IMR-90 (cell line): ENCODE data around the gene BCL2. TPM values are rescaled to one million over a fixed set of nuclear protein-coding genes. Genes with fewer than 3 reads are reported as not detected.

Experiments used
- ATAC-seq: fragments of 200-7000 bp; cut with Tn5 transposase; 2 replicates; pipeline ENCODE4 v1.9.1; 2020; ENCODE audit warnings: low read depth, mild to moderate bottlenecking, moderate library complexity
- BruUV-seq: library from RNA; stranded (reverse); fragments of 400-500 nt; replicated peaks from 2 replicates; lab custom pipeline; 2021; lab: Mats Ljungman, UMichigan
- CTCF ChIA-PET: fragments of 300-600 bp; formaldehyde crosslinking; extraction: SDS; loops from one replicate; lab custom pipeline; 2021; ENCODE audit warnings: antibody characterized with exemption; lab: Yijun Ruan, JAX
- POLR2A ChIA-PET: fragments of 300-600 bp; sonication (Branson Sonifier 250); formaldehyde crosslinking; loops from one replicate; lab custom pipeline; 2022; ENCODE audit warnings: antibody characterized with exemption; ENCODE audit not compliant: unreplicated experiment; lab: Charles Lee
- DNase-seq: peaks from one replicate; pipeline ENCODE4 v3.0.0; 2013
- H2AFZ ChIP-seq: replicated peaks from 2 replicates; pipeline ENCODE3; 2013; ENCODE audit warnings: low read length, mild to moderate bottlenecking; ENCODE audit not compliant: poor library complexity
- H2AK5ac ChIP-seq: 2 replicates; pipeline ENCODE4 v1.6.1; 2013; ENCODE audit warnings: low read depth, low read length, inconsistent platforms
- H2AK9ac ChIP-seq: replicated peaks from 2 replicates; pipeline ENCODE3; 2013; ENCODE audit warnings: mild to moderate bottlenecking, low read depth, low read length, moderate library complexity; ENCODE audit not compliant: poor library complexity
- H2BK120ac ChIP-seq: 2 replicates; pipeline ENCODE4 v1.6.1; 2013; ENCODE audit warnings: low read depth, low read length, inconsistent platforms
- H2BK15ac ChIP-seq: 3 replicates; pipeline ENCODE4 v1.6.1; 2013; ENCODE audit warnings: low read depth, low read length, inconsistent platforms
- H2BK20ac ChIP-seq: 2 replicates; pipeline ENCODE4 v1.6.1; 2013; ENCODE audit warnings: low read depth, mild to moderate bottlenecking, inconsistent platforms, low read length, moderate library complexity
- H2BK5ac ChIP-seq: 2 replicates; pipeline ENCODE4 v1.6.1; 2013; ENCODE audit warnings: mild to moderate bottlenecking, low read depth, low read length, inconsistent platforms; ENCODE audit not compliant: poor library complexity, severe bottlenecking
- H3K14ac ChIP-seq: replicated peaks from 2 replicates; pipeline ENCODE4 v1.6.1; 2013; ENCODE audit warnings: low read depth, low read length, inconsistent platforms
- H3K18ac ChIP-seq: 2 replicates; pipeline ENCODE4 v1.6.1; 2013; ENCODE audit warnings: low read depth, low read length, control low read depth
- H3K23ac ChIP-seq: 2 replicates; pipeline ENCODE4 v1.6.1; 2013; ENCODE audit warnings: low read depth, low read length, inconsistent platforms
- H3K27ac ChIP-seq: 2 replicates; pipeline ENCODE4 v1.5.1; 2013; ENCODE audit warnings: mild to moderate bottlenecking, control low read depth, low read length; ENCODE audit not compliant: insufficient read depth
- H3K27me3 ChIP-seq: 2 replicates; pipeline ENCODE4 v1.6.1; 2013; ENCODE audit warnings: low read length; ENCODE audit not compliant: control insufficient read depth, insufficient read depth
- H3K36me3 ChIP-seq: 2 replicates; pipeline ENCODE4 v1.6.1; 2013; ENCODE audit warnings: low read length, mixed read lengths; ENCODE audit not compliant: control insufficient read depth, insufficient read depth
- H3K4ac ChIP-seq: 2 replicates; pipeline ENCODE4 v1.6.1; 2013; ENCODE audit warnings: low read depth, low read length, inconsistent platforms
- H3K4me1 ChIP-seq: 2 replicates; pipeline ENCODE4 v1.6.1; 2013; ENCODE audit warnings: low read length, mixed read lengths; ENCODE audit not compliant: control insufficient read depth, insufficient read depth
- H3K4me2 ChIP-seq: 2 replicates; pipeline ENCODE4 v1.6.1; 2013; ENCODE audit warnings: low read depth, mild to moderate bottlenecking, control low read depth, low read length, moderate library complexity
- H3K4me3 ChIP-seq: 2 replicates; pipeline ENCODE4 v1.5.1; 2013; ENCODE audit warnings: low read depth, mild to moderate bottlenecking, control low read depth, low read length, moderate library complexity; ENCODE audit not compliant: insufficient read depth
- H3K56ac ChIP-seq: 2 replicates; pipeline ENCODE4 v1.6.1; 2013; ENCODE audit warnings: low read length, inconsistent platforms; ENCODE audit not compliant: insufficient read depth; ENCODE audit errors: extremely low read depth
- H3K79me1 ChIP-seq, 2 experiments: 2 replicates each; pipeline ENCODE4 v1.6.1; 2013; ENCODE audit warnings: low read length in 2 of 2, inconsistent platforms in 1 of 2, low read depth in 1 of 2
- H3K9ac ChIP-seq: 2 replicates; pipeline ENCODE4 v1.6.1; 2013; ENCODE audit warnings: low read depth, low read length, control low read depth
- H3K9me1 ChIP-seq: 2 replicates; pipeline ENCODE4 v1.6.1; 2013; ENCODE audit warnings: low read length, inconsistent platforms; ENCODE audit not compliant: insufficient read depth
- H3K9me3 ChIP-seq: 2 replicates; pipeline ENCODE4 v1.6.1; 2013; ENCODE audit warnings: low read length; ENCODE audit not compliant: control insufficient read depth, insufficient read depth
- H4K20me1 ChIP-seq: 2 replicates; pipeline ENCODE4 v1.6.1; 2013; ENCODE audit warnings: low read length, inconsistent platforms; ENCODE audit not compliant: insufficient read depth
- H4K5ac ChIP-seq: 2 replicates; pipeline ENCODE4 v1.6.1; 2013; ENCODE audit warnings: mild to moderate bottlenecking, low read depth, low read length, control low read depth
- H4K8ac ChIP-seq, 2 experiments: 2 replicates each; pipeline ENCODE4 v1.6.1; 2013; ENCODE audit warnings: low read depth in 2 of 2, low read length in 2 of 2, control low read depth in 1 of 2, inconsistent platforms in 1 of 2
- H4K91ac ChIP-seq: 2 replicates; pipeline ENCODE4 v1.6.1; 2013; ENCODE audit warnings: low read depth, low read length, inconsistent platforms; ENCODE audit not compliant: insufficient read depth
- BHLHE40 ChIP-seq: fragments of 150-350 bp; IDR thresholded peaks from 2 replicates; pipeline ENCODE4 v1.6.1; 2016; ENCODE audit warnings: mild to moderate bottlenecking, low read depth, low read length
- CEBPB ChIP-seq: IDR thresholded peaks from 2 replicates; pipeline ENCODE4 v1.6.1; 2012; ENCODE audit warnings: low read depth, low read length, improper control_type of control experiment
- CHD1 ChIP-seq: IDR thresholded peaks from 2 replicates; pipeline ENCODE4 v1.6.1; 2012; ENCODE audit warnings: low read depth, low read length, improper control_type of control experiment
- CTCF ChIP-seq: conservative IDR thresholded peaks from 2 replicates; pipeline ENCODE4 v1.5.1; 2012; ENCODE audit warnings: mild to moderate bottlenecking, low read depth, low read length, improper control_type of control experiment
- ELK1 ChIP-seq: fragments of 150-350 bp; IDR thresholded peaks from 2 replicates; pipeline ENCODE4 v1.6.1; 2016; ENCODE audit warnings: low read depth, mild to moderate bottlenecking, low read length, moderate library complexity, borderline replicate concordance
- FOS ChIP-seq: fragments of 150-350 bp; IDR thresholded peaks from 2 replicates; pipeline ENCODE4 v1.6.1; 2016; ENCODE audit warnings: low read depth, low read length
- MAFK ChIP-seq: IDR thresholded peaks from 2 replicates; pipeline ENCODE4 v1.6.1; 2012; ENCODE audit warnings: low read depth, low read length, improper control_type of control experiment
- MAZ ChIP-seq: IDR thresholded peaks from 2 replicates; pipeline ENCODE4 v1.6.1; 2012; ENCODE audit warnings: low read depth, mild to moderate bottlenecking, low read length, improper control_type of control experiment, moderate library complexity, borderline replicate concordance
- MXI1 ChIP-seq: IDR thresholded peaks from 2 replicates; pipeline ENCODE4 v1.6.1; 2012; ENCODE audit warnings: low read depth, mild to moderate bottlenecking, low read length, moderate library complexity, borderline replicate concordance
- NFE2L2 ChIP-seq: fragments of 150-350 bp; IDR thresholded peaks from 2 replicates; pipeline ENCODE4 v1.6.1; 2016; ENCODE audit warnings: low read depth, mild to moderate bottlenecking, low read length
- POLR2A ChIP-seq: IDR thresholded peaks from 2 replicates; pipeline ENCODE4 v1.6.1; 2012; ENCODE audit warnings: mild to moderate bottlenecking, low read depth, low read length
- RAD21 ChIP-seq: IDR thresholded peaks from 2 replicates; pipeline ENCODE4 v1.6.1; 2012; ENCODE audit warnings: low read length, improper control_type of control experiment
- RCOR1 ChIP-seq: IDR thresholded peaks from 2 replicates; pipeline ENCODE4 v1.6.1; 2012; ENCODE audit warnings: mild to moderate bottlenecking, low read length, improper control_type of control experiment; ENCODE audit not compliant: insufficient replicate concordance
- RFX5 ChIP-seq: IDR thresholded peaks from 2 replicates; pipeline ENCODE4 v1.8.0; 2012; ENCODE audit warnings: low read depth, mild to moderate bottlenecking, low read length, moderate library complexity
- SMC3 ChIP-seq: fragments of 150-350 bp; IDR thresholded peaks from 2 replicates; pipeline ENCODE4 v1.6.1; 2016; ENCODE audit warnings: low read depth, mild to moderate bottlenecking, antibody characterized with exemption, low read length, moderate library complexity
- USF2 ChIP-seq: fragments of 150-350 bp; IDR thresholded peaks from 2 replicates; pipeline ENCODE4 v1.6.1; 2017; ENCODE audit warnings: mild to moderate bottlenecking, antibody characterized with exemption, low read length, low read depth
- WGBS, 2 experiments: methylation state at CpG; one replicate each; pipeline versions ENCODE4 v1.1.5 to v1.1.7; 2013; ENCODE audit warnings: missing lambda C conversion rate in 2 of 2; ENCODE audit not compliant: insufficient read length in 1 of 2; ENCODE audit errors: extremely low coverage in 2 of 2; 5-methylcytosine and 5-hydroxymethylcytosine counted together
- dilution Hi-C: fragments of 300-500 bp; cut with HindIII; formaldehyde crosslinking; loops from one replicate; pipeline ENCODE4 v1.14.3; 2018; ENCODE audit warnings: low sequenced_read_pairs; ENCODE audit not compliant: unreplicated experiment
- in situ Hi-C: fragments of 300-500 bp; cut with MboI; formaldehyde crosslinking; loops from 3 replicates; pipeline ENCODE4 v1.14.3; 2019; ENCODE audit warnings: low sequenced_read_pairs, inconsistent platforms, mixed read lengths
- intact Hi-C: fragments of 100-400 bp; cut with micrococcal nuclease; formaldehyde crosslinking; loops from 2 replicates; pipeline ENCODE4 v1.10.0; 2022
- polyA plus RNA-seq, 3 experiments: library from polyadenylated mRNA; depleted of rRNA; stranded (reverse); fragments of >200 nt; gene quantifications; 2 replicates each; pipeline ENCODE4 v1.2.3, GENCODE V29; 2012; ENCODE audit warnings: low replicate concordance in 1 of 3
- total RNA-seq: library from RNA; depleted of rRNA; stranded (reverse); fragments of >200 nt; gene quantifications from 2 replicates; pipeline ENCODE4 v1.2.3, GENCODE V29; 2012

BCL2 gene
- total and polyA plus RNA-seq, 2 of the 4 experiments (the other 2 are of a cell fraction): 0.24 to 0.54 TPM

DNA sequence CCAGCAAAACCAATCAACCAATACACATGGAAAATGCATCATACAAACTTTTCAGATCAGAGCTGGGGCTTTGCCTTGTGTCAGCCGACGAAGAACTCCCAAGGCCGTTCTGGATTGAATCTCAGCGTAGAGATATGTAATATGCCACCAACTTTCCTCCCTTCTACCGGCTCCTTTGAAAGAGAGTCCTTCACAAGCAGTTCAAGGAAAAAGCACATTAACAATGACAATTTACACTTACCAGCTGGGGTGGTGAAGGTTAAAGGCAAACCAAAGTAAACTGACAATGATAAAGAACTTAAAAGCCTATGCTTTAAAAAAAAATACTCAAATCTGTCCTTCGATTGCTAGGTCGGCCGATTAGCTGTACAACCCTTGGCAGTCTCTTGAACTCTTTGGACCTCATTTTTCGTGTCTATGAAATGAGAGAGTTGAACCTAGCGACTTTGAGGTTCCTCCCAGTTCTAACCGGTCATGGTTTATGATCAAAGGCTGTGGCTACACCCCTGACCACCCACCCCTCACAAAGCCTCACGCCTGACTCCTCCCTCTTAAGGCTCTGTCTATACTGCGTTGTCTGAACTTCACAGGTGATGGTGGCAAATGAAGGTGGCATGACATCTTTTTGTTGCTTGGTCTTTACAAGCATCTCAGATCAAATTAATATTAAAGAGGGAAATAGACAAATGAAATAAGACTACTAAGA, 46.2 kb downstream of the BCL2 start:
- POLR2A ChIA-PET: no interaction called here
- no peak overlapping the region for H4K91ac ChIP-seq
- intact Hi-C loops (no loop called here), in situ Hi-C loops (no loop called here), dilution Hi-C loops (no loop called here)
- H3K4me3 ChIP-seq: no peak overlapping the region
- H2AFZ ChIP-seq: no peak overlapping the region
- WGBS, 2 experiments: no CpG with 5 or more reads among the region's 13 CpGs
- no peaks in the 10 kb centered on the region for H3K4me1 ChIP-seq
- H3K56ac ChIP-seq: 0 out of 2 replicates have a peak overlapping the region, but pooled peaks have one; percentile 6
- H3K9me1 ChIP-seq: no peaks in the 10 kb centered on the region
- ATAC-seq: no peak
- H3K14ac ChIP-seq: no peak overlapping the region
- H4K20me1 ChIP-seq: no peaks in the 10 kb centered on the region
- no peak overlapping the region for H3K23ac ChIP-seq
- H2AK9ac ChIP-seq: no peak overlapping the region
- H2BK5ac ChIP-seq: no peak overlapping the region
- H4K5ac ChIP-seq: no peak overlapping the region
- no peak overlapping the region for H3K4ac ChIP-seq
- H3K9ac ChIP-seq: no peak overlapping the region
- no peak overlapping the region for H3K4me2 ChIP-seq
- TF ChIP-seq CHD1 (no peak), SMC3 (no peak), POLR2A (no peak), MAZ (no peak), USF2 (no peak), NFE2L2 (no peak), CTCF (no peak), RCOR1 (no peak), FOS (no peak), RFX5 (no peak), ELK1 (no peak), CEBPB (no peak), RAD21 (no peak), MXI1 (no peak), MAFK (no peak), BHLHE40 (no peak)
- H3K36me3 ChIP-seq: no peaks in the 10 kb centered on the region
- H3K9me3 ChIP-seq: no peaks in the 10 kb centered on the region
- H3K27me3 ChIP-seq: peaks cover 9% of the 10 kb centered on the region
- H2BK20ac ChIP-seq: no peak overlapping the region
- no TSS peak for BruUV-seq
- H3K79me1 ChIP-seq: no peaks in the 10 kb centered on the region
- no peak overlapping the region for H3K27ac ChIP-seq
- H3K18ac ChIP-seq: no peak overlapping the region
- no peak for DNase-seq
- no peak overlapping the region for H2BK15ac ChIP-seq
- CTCF ChIA-PET: no interaction called here
- H2AK5ac ChIP-seq: no peak overlapping the region
- no peak overlapping the region for H4K8ac ChIP-seq
- H2BK120ac ChIP-seq: no peak overlapping the region
